Left cardiac atrium (tissue), 4 donors: ENCODE results near the gene MAML3. TPM values are rescaled to one million over a fixed set of nuclear protein-coding genes. Genes with fewer than 3 reads are reported as not detected.

Experiments used
- ATAC-seq, 2 donors: fragments of 200-7000 bp; cut with Tn5 transposase; one replicate each; pipeline ENCODE4 v1.9.1; 2020; ENCODE audit warnings: mild to moderate bottlenecking in 2 of 2, moderate library complexity in 2 of 2
- DNase-seq: peaks from one replicate; pipeline ENCODE4 v3.0.0-alpha.2; 2020
- intact Hi-C, 2 donors: fragments of 100-400 bp; cut with DNase I; formaldehyde crosslinking; loops; one replicate each; pipeline versions ENCODE4 v1.14.1 to v1.15.1; 2022 to 2023
- total RNA-seq, 2 donors: library from RNA; stranded (reverse); fragmentation: NEBNext Ultra II Directional; extraction: Animal tissue kit (Norgen Biotek cat#: 25700); gene quantifications; one replicate each; pipeline ENCODE4 v1.2.1, GENCODE V29; 2021
- donor health status: DM: no; HTN: yes; CAD: no.
- donor health status: DM: no; HTN: yes; CAD: no; lungs with severe emphysema.
- donor health status: DM: yes; HTN: yes; CAD: no.
- donor health status: Dilated cardiomyopathy.

Gene MAML3
- total RNA-seq, 2 donors from 2014 or later = 2.6 to 3.0 TPM

DNA sequence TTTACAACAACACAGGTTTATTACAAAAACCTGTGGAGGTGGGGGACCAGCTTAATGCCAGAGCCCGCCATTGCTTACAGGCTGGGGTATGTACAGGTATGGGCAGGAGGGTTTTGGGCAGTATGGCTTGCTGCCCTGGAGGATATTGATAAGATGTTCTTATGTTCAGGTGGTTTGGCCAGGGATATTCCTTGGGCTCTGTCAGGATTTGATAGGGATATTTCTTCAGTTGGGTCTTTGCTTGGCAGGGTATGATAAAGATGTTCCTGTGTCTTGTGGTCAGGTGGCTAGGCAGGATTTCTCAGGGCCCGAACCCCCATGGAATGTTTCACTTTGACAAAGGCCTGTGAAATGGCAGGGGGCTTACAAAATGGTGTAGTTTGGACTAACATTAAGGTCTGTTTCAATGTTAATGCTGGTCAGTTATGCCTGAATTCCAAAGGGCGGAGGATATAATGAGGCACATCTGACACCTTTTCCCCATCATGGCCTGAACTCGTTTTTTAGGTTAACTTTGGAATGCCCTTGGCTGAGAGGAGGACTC lies 485.3 kb downstream of the MAML3 start:
- ATAC-seq = no peak
- intact Hi-C loops = no loop called here
- no peak for DNase-seq

GRCh38 chr4:139668036-139668435 lies 485.9 kb downstream of the MAML3 start:
- DNase-seq (no peak), ATAC-seq (no peak)
- intact Hi-C loops = no loop called here

Other genes starting within 250 kb of the MAML3 start
- gene SCOC, start 219.5 kb upstream of the MAML3 start, total RNA-seq = 10 to 100 TPM; 66.0 to 69.2 TPM